GM18907 (cell line): ENCODE results near the gene RPA3.
"Not testable (repeated sequence)": the region's sequence is repeated elsewhere in the genome, so short reads cannot be mapped to it uniquely, and the experiment has no call there.

Experiments
- ATAC-seq: cut with Tn5 transposase; IDR thresholded peaks from one replicate; pipeline ENCODE4 v1.9.1; 2021; ENCODE audit warnings: mild to moderate bottlenecking, moderate library complexity; ENCODE audit not compliant: unreplicated experiment

The RPA3 gene

GRCh38 chr7:7656459-7656858, 61.9 kb downstream of the RPA3 start:
- ATAC-seq = not testable (repeated sequence)

DNA sequence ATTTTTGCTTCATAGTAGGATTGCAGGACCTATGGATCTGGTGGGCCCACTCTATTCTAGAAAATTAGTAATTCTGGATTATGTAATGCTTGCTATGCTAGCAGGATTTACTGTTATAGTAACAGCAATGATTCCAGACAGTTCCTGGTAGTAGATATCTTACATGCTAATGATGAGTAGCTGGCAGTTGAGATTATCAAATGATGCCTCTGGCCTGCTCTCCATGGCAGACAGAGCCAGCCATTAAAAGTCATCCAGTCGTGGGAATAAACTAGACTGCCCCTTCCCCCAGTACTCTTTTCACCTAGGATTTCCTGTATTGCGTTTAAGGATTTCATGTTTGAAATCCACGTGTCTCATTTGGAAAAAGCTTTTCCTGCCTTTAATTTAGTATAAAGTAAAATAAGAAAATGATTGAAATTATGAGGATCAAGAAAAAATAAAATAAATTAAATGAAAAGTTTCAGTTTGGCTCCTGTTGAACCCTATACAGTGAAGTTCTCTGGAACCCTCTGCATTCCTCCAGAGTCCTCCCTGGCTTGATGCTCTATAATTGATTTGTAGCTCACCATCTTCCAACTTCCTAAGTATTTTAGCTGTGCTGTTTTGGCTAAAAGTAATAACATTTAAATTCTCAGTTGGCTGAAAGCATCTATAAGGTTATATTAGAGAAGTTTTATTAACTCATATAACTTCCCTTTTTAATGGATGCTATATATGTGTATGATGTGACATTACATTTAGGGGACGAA, 63.3 kb downstream of the RPA3 start:
- ATAC-seq = no peak

DNA sequence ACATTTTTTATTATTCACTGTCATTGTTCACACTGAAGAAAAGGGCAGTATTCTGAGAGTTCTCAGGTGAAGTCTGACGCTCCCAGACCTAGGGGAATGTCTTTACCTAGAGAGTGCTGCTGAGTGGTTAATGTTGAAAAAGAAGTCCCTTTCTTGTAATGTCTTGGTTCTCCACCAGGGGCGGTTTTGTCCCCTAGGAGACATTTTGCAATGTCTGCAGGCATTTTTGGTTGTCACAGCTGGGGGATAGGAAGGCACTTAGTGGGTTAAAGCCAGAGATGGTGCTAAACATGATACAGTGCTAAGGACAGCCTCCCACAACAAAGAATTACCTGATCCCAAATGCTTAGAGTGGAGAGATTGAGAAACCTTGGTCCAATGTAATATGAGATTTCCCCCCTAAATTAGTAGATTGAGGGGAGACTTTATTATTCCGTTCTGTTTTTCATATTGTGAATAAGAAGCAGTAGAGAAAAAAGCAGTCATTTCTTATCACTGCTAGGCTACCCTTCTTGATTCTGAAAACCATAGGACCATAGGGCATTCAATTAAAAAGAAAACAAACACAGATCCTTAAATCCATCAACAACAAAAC, 64.7 kb downstream of the RPA3 start:
- ATAC-seq = no peak

DNA sequence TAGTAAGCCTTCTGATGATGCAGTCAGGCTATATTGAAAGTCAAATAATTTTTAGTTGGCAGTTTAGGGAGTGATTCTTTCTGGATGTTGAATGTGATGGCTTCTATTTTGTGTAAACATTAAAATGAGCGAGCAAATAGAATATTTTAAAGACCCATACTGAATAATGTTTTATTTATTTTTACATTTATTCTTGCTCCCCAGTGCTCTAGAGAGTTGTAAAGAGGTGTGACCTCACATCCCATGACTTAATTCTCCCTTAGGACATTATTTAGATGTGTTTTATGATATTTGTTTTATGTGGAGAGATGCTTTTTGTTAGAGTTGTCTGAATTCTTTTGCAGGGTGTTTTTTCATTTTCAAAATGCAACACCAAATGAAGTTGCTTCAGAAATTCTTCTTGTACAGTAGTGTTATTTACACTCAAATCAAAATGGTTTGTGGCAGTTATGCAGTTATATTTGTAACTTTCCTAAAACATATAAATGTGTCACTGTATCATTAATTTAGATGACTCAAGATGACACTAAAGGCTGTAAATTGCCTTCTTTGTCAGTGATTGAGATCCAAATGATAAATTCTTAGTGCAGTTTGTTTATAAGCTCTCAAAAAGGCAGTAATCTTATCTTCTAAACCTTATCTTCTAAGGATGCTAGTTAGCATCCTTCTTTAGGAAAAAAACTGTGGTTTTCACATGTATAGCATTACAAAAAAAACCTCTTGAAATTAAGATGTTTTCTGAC, 65.4 kb downstream of the RPA3 start:
- no peak for ATAC-seq

DNA sequence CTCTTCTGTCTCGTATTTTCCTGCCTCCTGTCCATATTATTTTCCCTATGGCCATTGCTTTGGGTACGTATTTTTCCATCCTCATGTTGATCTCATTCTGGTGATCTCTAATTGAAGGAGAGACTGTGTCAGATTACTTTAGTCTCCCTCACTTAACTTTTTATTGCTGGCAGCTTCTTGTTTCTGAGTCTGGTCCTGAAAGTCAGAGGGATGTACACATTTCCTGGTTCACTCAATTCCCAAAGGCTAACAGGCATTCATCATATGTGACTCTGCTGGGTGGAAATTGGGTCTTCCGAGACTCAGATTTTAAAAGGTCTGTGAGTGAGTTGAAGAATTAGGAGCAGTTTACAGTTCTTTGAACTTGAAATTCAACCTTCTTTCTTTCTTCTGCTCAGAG, 66.9 kb downstream of the RPA3 start:
- no peak for ATAC-seq

GRCh38 chr7:7650682-7651206, 67.7 kb downstream of the RPA3 start:
- ATAC-seq = peak; percentile 42

DNA sequence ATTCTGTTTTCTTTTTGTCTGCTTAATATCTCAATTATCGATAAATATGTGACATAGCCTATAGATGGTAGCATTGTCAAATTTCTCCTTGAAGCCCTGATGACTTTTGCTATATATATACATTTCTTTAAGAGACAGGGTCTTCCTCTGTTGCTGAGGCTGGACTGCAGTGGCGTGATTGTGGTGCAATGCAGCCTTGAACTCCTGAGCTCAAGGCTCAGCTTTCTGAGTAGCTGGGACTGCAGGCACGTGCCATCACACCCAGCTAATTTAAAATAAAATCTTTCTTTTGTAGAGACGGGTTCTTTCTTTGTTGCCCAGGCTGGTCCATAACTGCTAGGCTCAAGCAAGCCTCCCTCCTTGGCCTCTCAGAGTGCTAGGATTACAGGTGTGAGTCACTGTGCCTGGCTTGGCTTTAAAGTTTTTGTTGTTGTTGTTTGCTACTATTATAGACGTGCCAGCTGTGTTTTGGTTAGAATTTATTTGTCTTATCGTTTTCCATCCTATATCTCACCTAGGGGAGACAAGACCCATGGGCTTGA, 70.8 kb downstream of the RPA3 start:
- no peak for ATAC-seq

- no peak for ATAC-seq
Observed at GRCh38 chr7:7642081-7642480, 76.3 kb downstream of the RPA3 start.

DNA sequence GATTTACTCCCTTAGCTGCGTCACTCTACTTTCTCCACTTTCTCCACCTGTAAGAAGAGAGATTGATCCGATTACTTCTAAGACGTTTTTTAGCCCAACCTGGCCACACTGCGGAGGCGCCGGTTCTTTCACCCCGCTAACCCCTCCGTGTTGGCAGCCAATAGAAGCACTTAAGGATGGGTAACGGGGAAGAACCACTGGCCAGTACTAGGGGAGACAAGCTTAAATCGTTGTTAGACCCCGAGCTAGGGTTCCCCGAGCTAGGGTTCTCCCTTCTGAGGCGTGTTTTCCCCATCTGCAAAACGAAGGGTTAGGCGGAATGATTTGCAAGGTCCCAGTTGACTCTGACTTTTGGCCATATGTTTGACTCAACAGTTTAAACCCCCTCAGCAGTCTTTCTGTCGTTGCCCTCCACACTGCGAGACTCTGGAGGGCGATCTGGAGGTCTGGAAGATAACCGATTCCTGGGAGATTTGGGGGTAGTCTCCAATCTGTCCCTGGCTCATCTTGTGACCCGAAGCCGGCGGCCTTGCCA, 77.2 kb downstream of the RPA3 start:
- peak; percentile 21 for ATAC-seq

- peak; percentile 97 for ATAC-seq
Observed at GRCh38 chr7:7640221-7641128, 77.9 kb downstream of the RPA3 start, which contains the start of gene UMAD1. UMAD1 (plus strand) TSS chr7:7640752; CDS start chr7:7673372, 32,620 bp downstream.

GRCh38 chr7:7639847-7640220, 78.6 kb downstream of the RPA3 start:
- ATAC-seq = no peak

- no peak for ATAC-seq
Observed at GRCh38 chr7:7639421-7639820, 79.0 kb downstream of the RPA3 start.

DNA sequence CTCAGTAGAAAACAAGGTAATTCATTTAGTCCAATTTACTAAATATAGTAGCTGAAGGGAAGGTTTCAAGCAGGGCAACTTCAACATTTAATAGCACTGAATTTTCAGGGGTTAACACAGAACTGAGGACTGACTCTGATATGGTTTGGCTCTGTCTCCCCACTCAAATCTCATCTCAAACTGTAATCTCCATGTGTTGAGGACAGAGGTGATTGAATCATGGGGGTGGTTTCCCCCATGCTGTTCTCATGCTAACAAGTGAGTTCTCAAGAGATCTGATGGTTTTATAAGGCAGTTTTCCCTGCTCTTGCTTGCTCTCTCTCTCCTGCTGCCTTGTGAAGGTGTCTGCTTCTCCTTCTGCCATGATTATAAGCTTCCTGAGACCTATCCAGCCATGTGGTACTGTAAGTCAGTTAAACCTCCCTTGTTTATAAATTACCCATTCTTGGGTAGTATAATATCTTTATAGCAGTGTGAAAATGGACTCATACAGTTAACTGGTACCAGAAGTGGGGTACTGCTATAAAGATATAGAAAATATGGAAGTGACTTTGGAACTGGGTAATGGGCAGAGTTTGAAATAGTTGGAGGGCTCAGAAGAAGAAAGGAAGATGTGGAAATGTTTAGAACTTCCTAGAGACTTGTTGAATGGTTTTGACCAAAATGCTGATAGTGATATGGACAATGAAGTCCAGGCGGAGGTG, 87.6 kb downstream of the RPA3 start:
- no peak for ATAC-seq

- no peak for ATAC-seq
Observed at GRCh38 chr7:7628476-7628875, 89.9 kb downstream of the RPA3 start.

- ATAC-seq = no peak
Observed at GRCh38 chr7:7620644-7621210, 97.7 kb downstream of the RPA3 start.

GRCh38 chr7:7620236-7620635, 98.2 kb downstream of the RPA3 start:
- ATAC-seq = no peak

DNA sequence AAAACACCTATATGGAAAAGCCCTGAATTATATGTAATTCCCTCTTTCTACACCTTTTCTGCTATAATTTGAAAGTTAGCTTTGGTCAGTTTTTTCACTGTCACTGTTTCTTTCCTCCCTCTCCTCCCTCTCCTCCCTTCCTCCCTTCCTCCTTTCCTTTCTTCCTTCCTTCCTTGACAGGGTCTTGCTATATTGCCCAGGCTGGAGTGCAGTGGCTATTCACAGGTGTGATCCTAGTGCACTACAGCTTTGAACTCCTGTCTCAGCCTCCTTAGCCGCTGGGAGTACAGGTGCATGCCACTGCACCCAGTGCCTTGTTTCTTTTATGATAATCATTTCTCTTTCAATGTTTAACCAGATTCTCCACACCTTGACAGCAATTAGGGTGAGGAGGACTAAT, 100.0 kb downstream of the RPA3 start:
- ATAC-seq = no peak

GRCh38 chr7:7617550-7617949, 100.9 kb downstream of the RPA3 start:
- no peak for ATAC-seq
